Transverse colon (tissue), 4 donors: Measurements from ENCODE around the gene TANK. TPM values are rescaled to one million over a fixed set of nuclear protein-coding genes. Genes with fewer than 3 reads are reported as not detected.

Experiments used
- DNase-seq: peaks from one replicate; pipeline ENCODE4 v3.0.0-alpha.2; 2019
- H3K27ac ChIP-seq, 4 donors: fragments of 200-600 bp; sonication (generic); 2 replicates each; pipeline ENCODE4 v1.5.1; 2016 to 2018; ENCODE audit warnings: inconsistent platforms in 4 of 4
- H3K27me3 ChIP-seq: fragments of 200-600 bp; sonication (generic); 2 replicates; pipeline ENCODE4 v1.5.1; 2017; ENCODE audit warnings: inconsistent platforms
- H3K36me3 ChIP-seq, 4 donors: fragments of 200-600 bp; sonication (generic); 2 replicates each; pipeline ENCODE4 v1.5.1; 2017 to 2019; ENCODE audit warnings: inconsistent platforms in 4 of 4
- H3K4me1 ChIP-seq, 4 donors: fragments of 200-600 bp; sonication (generic); 2 replicates each; pipeline ENCODE4 v1.5.1; 2017 to 2020; ENCODE audit warnings: inconsistent platforms in 4 of 4
- H3K4me3 ChIP-seq, 4 donors: fragments of 200-600 bp; sonication (generic); 1 replicate in 1 of 4; 2 replicates in 3 of 4; pipeline versions ENCODE4 v1.5.1 to v1.6.1; 2017 to 2019; ENCODE audit warnings: inconsistent platforms in 4 of 4
- H3K9me3 ChIP-seq, 2 donors: fragments of 200-600 bp; sonication (generic); 2 replicates each; pipeline ENCODE4 v1.5.1; 2017 to 2019; ENCODE audit warnings: inconsistent platforms in 2 of 2
- CTCF ChIP-seq, 5 experiments: fragments of 200-600 bp in 3 of 5; fragments of 450-650 bp in 2 of 5; sonication (generic) in 3 of 5; IDR thresholded peaks; 1 replicate in 2 of 5; 2 replicates in 3 of 5; pipeline ENCODE4 v1.5.1; 2016 to 2017; ENCODE audit warnings: antibody characterized with exemption in 5 of 5, inconsistent platforms in 3 of 5, mild to moderate bottlenecking in 2 of 5, moderate library complexity in 1 of 5
- EP300 ChIP-seq: sonication (generic); formaldehyde crosslinking; IDR thresholded peaks from one replicate; pipeline ENCODE4 v1.6.1; 2017; ENCODE audit warnings: antibody characterized with exemption, low read depth
- POLR2A ChIP-seq: fragments of 450-650 bp; IDR thresholded peaks from one replicate; pipeline ENCODE4 v1.6.1; 2016; ENCODE audit warnings: antibody characterized with exemption, mild to moderate bottlenecking, moderate library complexity
- POLR2AphosphoS5 ChIP-seq, 3 donors: sonication (generic); formaldehyde crosslinking; IDR thresholded peaks; one replicate each; pipeline ENCODE4 v1.6.1; 2016; ENCODE audit warnings: antibody characterized with exemption in 3 of 3
- WGBS, 2 donors: methylation state at CpG; one replicate each; pipeline ENCODE4 v1.1.5; 2018; ENCODE audit warnings: low coverage in 1 of 2; 5-methylcytosine and 5-hydroxymethylcytosine counted together
- in situ Hi-C, 4 donors: fragments of 200-750 bp; cut with MboI; loops; one replicate each; pipeline versions ENCODE4 v1.15.0 to v1.15.1; 2017; ENCODE audit warnings: low sequenced_read_pairs in 3 of 4, low pct_ligation_motif_present in 1 of 4, low pct_unique_long_range_greater_than_20kb in 1 of 4
- intact Hi-C: fragments of 100-400 bp; cut with DNase I; formaldehyde crosslinking; loops from one replicate; pipeline ENCODE4 v1.15.1; 2023; ENCODE audit warnings: low total_unique reads
- total RNA-seq, 4 donors: library from RNA; depleted of rRNA; stranded (reverse); fragments of >200 nt; gene quantifications; one replicate each; pipeline ENCODE4 v1.1.0, GENCODE V29; 2016

TANK gene
- total RNA-seq, 4 donors from 2014 or later: 35.0 to 107 (median 58.0) TPM

GRCh38 chr2:161113693-161114575, 46.3 kb upstream of the TANK start:
- H3K4me3 ChIP-seq: no peak overlapping the region
- no peak overlapping the region for H3K27ac ChIP-seq
- H3K4me1 ChIP-seq: no peaks in the 10 kb centered on the region
- in situ Hi-C loops: no loop called here
- intact Hi-C loops: no loop called here
- WGBS, 2 donors: 94 to 100% methylated on average over 2 to 5 of the region's 5 CpGs
- H3K9me3 ChIP-seq: no peaks in the 10 kb centered on the region
- H3K36me3 ChIP-seq: no peaks in the 10 kb centered on the region
- TF ChIP-seq POLR2AphosphoS5 (IDR thresholded peaks at IDR 0.05) (no peak), EP300 (no peak), POLR2A (no peak), CTCF (IDR thresholded peaks at IDR 0.05) (no peak)
- H3K27me3 ChIP-seq: no peaks in the 10 kb centered on the region
- no peak for DNase-seq

GRCh38 chr2:161115205-161115604, 45.0 kb upstream of the TANK start:
- Histone ChIP-seq H3K27ac (no peak overlapping the region), H3K9me3 (no peaks in the 10 kb centered on the region), H3K27me3 (no peaks in the 10 kb centered on the region), H3K4me1 (no peaks in the 10 kb centered on the region), H3K36me3 (no peaks in the 10 kb centered on the region), H3K4me3 (no peak overlapping the region)
- intact Hi-C loops: no loop called here
- in situ Hi-C loops: no loop called here
- 80 to 97% methylated on average over 2 of the region's 2 CpGs for WGBS, 2 donors
- TF ChIP-seq POLR2A: no peak
- TF ChIP-seq EP300: no peak
- no peak for TF ChIP-seq POLR2AphosphoS5 (IDR thresholded peaks at IDR 0.05)
- no peak for TF ChIP-seq CTCF (IDR thresholded peaks at IDR 0.05)
- DNase-seq: no peak

- no peak for TF ChIP-seq EP300
- no peak for TF ChIP-seq CTCF (IDR thresholded peaks at IDR 0.05)
- no peak for TF ChIP-seq POLR2AphosphoS5 (IDR thresholded peaks at IDR 0.05)
- TF ChIP-seq POLR2A: no peak
- no peaks in the 10 kb centered on the region for H3K27me3 ChIP-seq
- no peaks in the 10 kb centered on the region for H3K36me3 ChIP-seq
- in situ Hi-C loops (no loop called here), intact Hi-C loops (no loop called here)
- H3K27ac ChIP-seq: no peak overlapping the region
- H3K9me3 ChIP-seq: no peaks in the 10 kb centered on the region
- 68 to 78% methylated on average over 2 to 3 of the region's 3 CpGs for WGBS, 2 donors
- no peaks in the 10 kb centered on the region for H3K4me1 ChIP-seq
- H3K4me3 ChIP-seq: no peak overlapping the region
- DNase-seq: no peak
These were observed 44.4 kb upstream of the TANK start for GRCh38 chr2:161115605-161116380.

- TF ChIP-seq CTCF (IDR thresholded peaks at IDR 0.05) (no peak), POLR2A (no peak), POLR2AphosphoS5 (IDR thresholded peaks at IDR 0.05) (no peak), EP300 (no peak)
- WGBS, 2 donors: 79 to 88% methylated on average over 4 to 5 of the region's 5 CpGs
- no peak for DNase-seq
- Histone ChIP-seq H3K9me3 (no peaks in the 10 kb centered on the region), H3K36me3 (no peaks in the 10 kb centered on the region), H3K4me3 (no peak overlapping the region), H3K27me3 (no peaks in the 10 kb centered on the region), H3K27ac (no peak overlapping the region), H3K4me1 (no peaks in the 10 kb centered on the region)
- intact Hi-C loops (no loop called here), in situ Hi-C loops (no loop called here)
These were observed 43.7 kb upstream of the TANK start for GRCh38 chr2:161116509-161116908.
